Measurements from ENCODE around the gene CARNS1.

The CARNS1 gene

GRCh38 chr11:67382276-67383136, 33.0 kb upstream of the CARNS1 start:
- POLR2A ChIA-PET, result interaction anchor here (0.7 to 2.0 kb wide), 2 partner anchors 29 kb away, joined by 3 to 10 read pairs; partner anchors contain the start of gene POLD4
- peaks cover 0 to 46% (median 29%) of the 10 kb centered on the region in 4 experiments for H3K4me1 ChIP-seq (ENCODE audit: control extremely low read depth in 1 of 4, control insufficient read depth in 4 of 4, insufficient read depth in 4 of 4, low read length in 3 of 4)
- WGBS (ENCODE audit: insufficient coverage), result 51% methylated on average over 13 of the region's 16 CpGs
- DNase-seq, result peak; percentile 70 to 82 (median 73)
- no peaks in the 10 kb centered on the region for H3K27me3 ChIP-seq (replicated peaks in 2 of 5; ENCODE audit: control insufficient read depth in 4 of 5, insufficient read depth in 5 of 5, low read length in 4 of 5)
- CTCF ChIA-PET, result interaction anchor here (0.7 to 25.8 kb wide), 26 partner anchors 9 to 302 kb away, joined by 3 to 892 read pairs (median 4); partner anchors contain the start of genes CLCF1, POLD4, PPP1CA and RAD9A
- H3K36me3 ChIP-seq (ENCODE audit: control insufficient read depth in 4 of 4, insufficient read depth in 4 of 4, low read length in 3 of 4), result no peaks in the 10 kb centered on the region
- H3K9me3 ChIP-seq (ENCODE audit: control extremely low read depth in 1 of 5, control insufficient read depth in 4 of 5, insufficient read depth in 2 of 5, low read depth in 1 of 5, low read length in 4 of 5), result no peaks in the 10 kb centered on the region
- no peak overlapping the region for H3K27ac ChIP-seq (ENCODE audit: insufficient read depth in 1 of 2, low read depth in 1 of 2, low read length in 2 of 2, poor library complexity in 1 of 2, severe bottlenecking in 2 of 2)
- no peak overlapping the region for H3K4me3 ChIP-seq (ENCODE audit: control insufficient read depth in 1 of 7, extremely low read depth in 1 of 7, insufficient read depth in 4 of 7, low read depth in 2 of 7, low read length in 6 of 7)

DNA sequence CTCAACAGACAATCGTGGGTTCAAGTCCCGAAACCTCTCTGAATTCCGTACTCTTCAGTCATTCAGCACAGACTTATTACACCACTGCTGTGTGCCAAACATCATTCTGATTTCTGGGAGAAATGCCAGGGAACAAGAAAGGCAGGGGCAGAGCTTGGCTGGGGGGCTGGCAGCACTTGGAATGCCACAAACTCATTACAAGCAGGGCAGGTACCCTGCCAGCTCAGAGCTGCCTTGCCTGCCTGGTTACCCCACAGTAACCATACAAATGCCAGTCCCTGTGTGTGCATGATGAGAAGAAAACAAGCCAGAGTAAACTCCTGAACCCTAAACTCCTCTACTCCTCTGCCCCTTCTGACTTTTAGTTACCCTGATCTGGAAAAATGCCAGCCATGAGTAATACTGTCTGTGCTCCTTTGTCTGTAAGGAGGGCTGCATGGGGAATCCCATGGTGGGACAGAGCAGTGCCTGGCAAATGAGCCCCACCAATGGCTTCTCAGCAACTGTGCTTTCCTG, 30.6 kb upstream of the CARNS1 start:
- WGBS (ENCODE audit: insufficient coverage), result 100% methylated on average over 2 of the region's 3 CpGs
- Histone ChIP-seq H3K27ac (ENCODE audit: insufficient read depth in 1 of 2, low read depth in 1 of 2, low read length in 2 of 2, poor library complexity in 1 of 2, severe bottlenecking in 2 of 2) (no peak overlapping the region), H3K36me3 (ENCODE audit: control insufficient read depth in 4 of 4, insufficient read depth in 4 of 4, low read length in 3 of 4) (no peaks in the 10 kb centered on the region), H3K4me1 (ENCODE audit: control extremely low read depth in 1 of 4, control insufficient read depth in 4 of 4, insufficient read depth in 4 of 4, low read length in 3 of 4) (peaks cover 0 to 31% (median 18%) of the 10 kb centered on the region in 4 experiments), H3K27me3 (replicated peaks in 2 of 5; ENCODE audit: control insufficient read depth in 4 of 5, insufficient read depth in 5 of 5, low read length in 4 of 5) (no peaks in the 10 kb centered on the region), H3K9me3 (ENCODE audit: control extremely low read depth in 1 of 5, control insufficient read depth in 4 of 5, insufficient read depth in 2 of 5, low read depth in 1 of 5, low read length in 4 of 5) (no peaks in the 10 kb centered on the region), H3K4me3 (ENCODE audit: control insufficient read depth in 1 of 7, extremely low read depth in 1 of 7, insufficient read depth in 4 of 7, low read depth in 2 of 7, low read length in 6 of 7) (no peak overlapping the region)
- CTCF ChIA-PET, result interaction anchor here (1.1 to 25.8 kb wide), 6 partner anchors 15 to 123 kb away, joined by 3 to 892 read pairs (median 7); partner anchors contain the start of gene POLD4
- POLR2A ChIA-PET, result interaction anchor here (0.8 kb wide), 1 partner anchor 24 kb away, joined by 5 read pairs; no protein-coding TSS in a partner anchor
- peak in 1 of 3 donors; percentile 38 for DNase-seq

GRCh38 chr11:67387069-67387468, 28.4 kb upstream of the CARNS1 start:
- WGBS (ENCODE audit: insufficient coverage), result 61% methylated on average over 6 of the region's 9 CpGs
- POLR2A ChIA-PET, result interaction anchor here (0.7 to 1.0 kb wide), 3 partner anchors 33 to 35 kb away, joined by 3 read pairs; no protein-coding TSS in a partner anchor

DNA sequence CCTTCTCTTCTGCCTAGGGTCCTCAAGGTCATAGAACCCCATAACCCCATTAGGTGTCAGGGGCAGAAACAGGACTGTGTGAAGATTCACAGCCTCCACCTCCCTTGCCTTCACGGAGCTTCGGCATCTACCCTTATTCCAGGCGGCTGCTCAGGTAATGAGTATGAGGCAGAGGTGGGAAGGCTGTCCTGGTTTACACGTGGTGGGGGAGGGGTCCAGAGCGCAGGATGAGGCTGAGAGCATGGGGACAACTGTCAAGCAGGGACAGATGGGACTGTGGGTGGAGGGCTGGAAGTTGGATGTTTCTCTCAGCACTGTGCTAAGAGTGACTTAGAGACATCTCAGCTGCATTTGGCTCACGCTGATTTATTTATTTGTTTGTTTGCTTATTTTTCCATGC, 28.0 kb upstream of the CARNS1 start:
- Histone ChIP-seq H3K27me3 (replicated peaks in 2 of 5; ENCODE audit: control insufficient read depth in 4 of 5, insufficient read depth in 5 of 5, low read length in 4 of 5) (no peaks in the 10 kb centered on the region), H3K9me3 (ENCODE audit: control extremely low read depth in 1 of 5, control insufficient read depth in 4 of 5, insufficient read depth in 2 of 5, low read depth in 1 of 5, low read length in 4 of 5) (no peaks in the 10 kb centered on the region), H3K4me1 (ENCODE audit: control extremely low read depth in 1 of 4, control insufficient read depth in 4 of 4, insufficient read depth in 4 of 4, low read length in 3 of 4) (peaks cover 3 to 30% (median 16%) of the 10 kb centered on the region in 4 experiments), H3K36me3 (ENCODE audit: control insufficient read depth in 4 of 4, insufficient read depth in 4 of 4, low read length in 3 of 4) (no peaks in the 10 kb centered on the region), H3K4me3 (ENCODE audit: control insufficient read depth in 1 of 7, extremely low read depth in 1 of 7, insufficient read depth in 4 of 7, low read depth in 2 of 7, low read length in 6 of 7) (no peak overlapping the region), H3K27ac (ENCODE audit: insufficient read depth in 1 of 2, low read depth in 1 of 2, low read length in 2 of 2, poor library complexity in 1 of 2, severe bottlenecking in 2 of 2) (no peak overlapping the region)
- DNase-seq, result no peak
- ChIA-PET POLR2A (interaction anchor here (0.7 to 1.0 kb wide), 3 partner anchors 34 to 36 kb away, joined by 3 read pairs; no protein-coding TSS in a partner anchor), CTCF (interaction anchor here (0.8 to 25.8 kb wide), 14 partner anchors 9 to 134 kb away, joined by 3 to 892 read pairs (median 5); partner anchors contain the start of genes POLD4 and PTPRCAP)
- 84% methylated on average over 3 of the region's 6 CpGs for WGBS (ENCODE audit: insufficient coverage)

More at GRCh38 chr11:67387069-67387468, 28.4 kb upstream of the CARNS1 start:
- H3K27me3 ChIP-seq (replicated peaks in 2 of 5; ENCODE audit: control insufficient read depth in 4 of 5, insufficient read depth in 5 of 5, low read length in 4 of 5), result no peaks in the 10 kb centered on the region
- no peak overlapping the region for H3K27ac ChIP-seq (ENCODE audit: insufficient read depth in 1 of 2, low read depth in 1 of 2, low read length in 2 of 2, poor library complexity in 1 of 2, severe bottlenecking in 2 of 2)
- H3K4me1 ChIP-seq (ENCODE audit: control extremely low read depth in 1 of 4, control insufficient read depth in 4 of 4, insufficient read depth in 4 of 4, low read length in 3 of 4), result peaks cover 3 to 30% (median 14%) of the 10 kb centered on the region in 4 experiments
- H3K9me3 ChIP-seq (ENCODE audit: control extremely low read depth in 1 of 5, control insufficient read depth in 4 of 5, insufficient read depth in 2 of 5, low read depth in 1 of 5, low read length in 4 of 5), result no peaks in the 10 kb centered on the region
- no peaks in the 10 kb centered on the region for H3K36me3 ChIP-seq (ENCODE audit: control insufficient read depth in 4 of 4, insufficient read depth in 4 of 4, low read length in 3 of 4)
- DNase-seq, result no peak
- no peak overlapping the region for H3K4me3 ChIP-seq (ENCODE audit: control insufficient read depth in 1 of 7, extremely low read depth in 1 of 7, insufficient read depth in 4 of 7, low read depth in 2 of 7, low read length in 6 of 7)
- CTCF ChIA-PET, result interaction anchor here (0.6 to 25.8 kb wide), 18 partner anchors 9 to 134 kb away, joined by 3 to 892 read pairs (median 4); partner anchors contain the start of genes POLD4, PPP1CA, PTPRCAP and TMEM134

- CTCF ChIA-PET, result interaction anchor here (0.8 to 25.8 kb wide), 7 partner anchors 9 to 44 kb away, joined by 3 to 892 read pairs (median 4); partner anchors contain the start of genes POLD4 and TBC1D10C
- POLR2A ChIA-PET, result interaction anchor here (0.7 kb wide), 2 partner anchors 10 to 194 kb away, joined by 7 to 9 read pairs; no protein-coding TSS in a partner anchor
These were observed 26.0 kb upstream of the CARNS1 start for GRCh38 chr11:67389477-67389876.

DNA sequence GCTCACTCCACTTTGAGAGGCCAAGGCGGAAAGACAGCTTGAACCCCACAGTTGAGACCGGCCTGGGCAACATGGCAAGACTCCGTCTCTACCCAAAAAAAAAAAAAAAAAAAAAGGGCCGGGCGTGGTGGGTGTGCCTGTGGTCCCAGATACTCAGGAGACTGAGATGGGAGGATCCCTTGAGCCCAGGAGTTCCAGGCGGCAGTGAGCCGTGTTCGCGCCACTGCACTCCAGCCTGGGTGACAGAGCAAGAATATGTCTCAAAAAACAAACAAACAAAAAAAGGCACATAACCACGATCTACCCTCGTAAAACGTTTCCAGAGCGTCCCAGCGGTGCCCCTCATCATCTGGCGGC, 24.6 kb upstream of the CARNS1 start:
- ChIA-PET CTCF (interaction anchor here (0.6 to 25.8 kb wide), 8 partner anchors 8 to 188 kb away, joined by 3 to 892 read pairs (median 4); partner anchors contain the start of genes POLD4 and PPP1CA), POLR2A (interaction anchor here (1.2 to 2.3 kb wide), 2 partner anchors 14 to 37 kb away, joined by 4 to 8 read pairs; partner anchors contain the start of genes POLD4 and TBC1D10C)
- Histone ChIP-seq H3K4me1 (ENCODE audit: control extremely low read depth in 1 of 4, control insufficient read depth in 4 of 4, insufficient read depth in 4 of 4, low read length in 3 of 4) (peaks cover 3 to 41% (median 19%) of the 10 kb centered on the region in 4 experiments), H3K36me3 (ENCODE audit: control insufficient read depth in 4 of 4, insufficient read depth in 4 of 4, low read length in 3 of 4) (peaks cover 2 to 25% (median 11%) of the 10 kb centered on the region in 4 experiments), H3K27ac (ENCODE audit: insufficient read depth in 1 of 2, low read depth in 1 of 2, low read length in 2 of 2, poor library complexity in 1 of 2, severe bottlenecking in 2 of 2) (peak overlapping the region; percentile 50 to 79), H3K9me3 (ENCODE audit: control extremely low read depth in 1 of 5, control insufficient read depth in 4 of 5, insufficient read depth in 2 of 5, low read depth in 1 of 5, low read length in 4 of 5) (no peaks in the 10 kb centered on the region), H3K4me3 (ENCODE audit: control insufficient read depth in 1 of 7, extremely low read depth in 1 of 7, insufficient read depth in 4 of 7, low read depth in 2 of 7, low read length in 6 of 7) (peak overlapping the region; percentile 33 to 90 (median 74)), H3K27me3 (replicated peaks in 2 of 5; ENCODE audit: control insufficient read depth in 4 of 5, insufficient read depth in 5 of 5, low read length in 4 of 5) (no peaks in the 10 kb centered on the region)
- 0% methylated on average over 6 of the region's 15 CpGs for WGBS (ENCODE audit: insufficient coverage)
- no peak for DNase-seq

More at GRCh38 chr11:67389477-67389876, 26.0 kb upstream of the CARNS1 start:
- Histone ChIP-seq H3K4me1 (ENCODE audit: control extremely low read depth in 1 of 4, control insufficient read depth in 4 of 4, insufficient read depth in 4 of 4, low read length in 3 of 4) (peaks cover 3 to 33% (median 19%) of the 10 kb centered on the region in 4 experiments), H3K4me3 (ENCODE audit: control insufficient read depth in 1 of 7, extremely low read depth in 1 of 7, insufficient read depth in 4 of 7, low read depth in 2 of 7, low read length in 6 of 7) (no peak overlapping the region), H3K27me3 (replicated peaks in 2 of 5; ENCODE audit: control insufficient read depth in 4 of 5, insufficient read depth in 5 of 5, low read length in 4 of 5) (no peaks in the 10 kb centered on the region), H3K27ac (ENCODE audit: insufficient read depth in 1 of 2, low read depth in 1 of 2, low read length in 2 of 2, poor library complexity in 1 of 2, severe bottlenecking in 2 of 2) (no peak overlapping the region), H3K36me3 (ENCODE audit: control insufficient read depth in 4 of 4, insufficient read depth in 4 of 4, low read length in 3 of 4) (peaks cover 2 to 13% (median 7%) of the 10 kb centered on the region in 4 experiments), H3K9me3 (ENCODE audit: control extremely low read depth in 1 of 5, control insufficient read depth in 4 of 5, insufficient read depth in 2 of 5, low read depth in 1 of 5, low read length in 4 of 5) (no peaks in the 10 kb centered on the region)
- peak in 2 of 3 donors; percentile 53 to 55 for DNase-seq
- 92% methylated on average over 5 of the region's 6 CpGs for WGBS (ENCODE audit: insufficient coverage)

All from common myeloid progenitor, CD34-positive (primary cell).